H9 (cell line): ENCODE data around the gene R3HDM2. TPM values are rescaled to one million over a fixed set of nuclear protein-coding genes. Genes with fewer than 3 reads are reported as not detected.

ENCODE experiments used
- DNase-seq: peaks from one replicate; pipeline ENCODE4 v3.0.0-alpha.2; 2017
- H2AFZ ChIP-seq: one replicate; pipeline ENCODE4 v1.6.1; 2013; ENCODE audit warnings: mild to moderate bottlenecking, low read length, control low read depth, moderate library complexity
- H2AK5ac ChIP-seq: 2 replicates; pipeline ENCODE4 v1.6.1; 2013; ENCODE audit warnings: low read length, control low read depth, mixed read lengths; ENCODE audit not compliant: insufficient read length
- H2BK120ac ChIP-seq: one replicate; pipeline ENCODE4 v1.6.1; 2013; ENCODE audit warnings: low read depth, mild to moderate bottlenecking, low read length, control low read depth, inconsistent platforms; ENCODE audit not compliant: poor library complexity, severe bottlenecking
- H2BK12ac ChIP-seq: 2 replicates; pipeline ENCODE4 v1.6.1; 2013; ENCODE audit warnings: low read length, control low read depth, mixed read lengths, low read depth; ENCODE audit not compliant: insufficient read length
- H2BK15ac ChIP-seq: 2 replicates; pipeline ENCODE4 v1.6.1; 2013; ENCODE audit warnings: low read depth, low read length, control low read depth
- H2BK20ac ChIP-seq: one replicate; pipeline ENCODE4 v1.6.1; 2013; ENCODE audit warnings: low read depth, mild to moderate bottlenecking, low read length, control low read depth, inconsistent platforms; ENCODE audit not compliant: poor library complexity, severe bottlenecking
- H2BK5ac ChIP-seq: 2 replicates; pipeline ENCODE4 v1.6.1; 2013; ENCODE audit warnings: low read length, control low read depth, mixed read lengths; ENCODE audit not compliant: insufficient read length
- H3K14ac ChIP-seq: 2 replicates; pipeline ENCODE4 v1.6.1; 2013; ENCODE audit warnings: low read length, control low read depth; ENCODE audit not compliant: insufficient read depth
- H3K18ac ChIP-seq: 2 replicates; pipeline ENCODE4 v1.6.1; 2013; ENCODE audit warnings: low read depth, mild to moderate bottlenecking, mixed read lengths, low read length, control low read depth; ENCODE audit not compliant: insufficient read length
- H3K23ac ChIP-seq: 2 replicates; pipeline ENCODE4 v1.6.1; 2013; ENCODE audit warnings: low read length, control low read depth, mixed read lengths, low read depth; ENCODE audit not compliant: insufficient read length
- H3K23me2 ChIP-seq: 2 replicates; pipeline ENCODE4 v1.6.1; 2013; ENCODE audit warnings: low read depth, mild to moderate bottlenecking, mixed read lengths, low read length, control low read depth; ENCODE audit not compliant: insufficient read length, poor library complexity, severe bottlenecking
- H3K27ac ChIP-seq: 2 replicates; pipeline ENCODE4 v1.5.1; 2013; ENCODE audit warnings: low read length, control low read depth, mixed read lengths, low read depth; ENCODE audit not compliant: insufficient read length
- H3K27me3 ChIP-seq: 2 replicates; pipeline ENCODE4 v1.6.1; 2013; ENCODE audit warnings: low read length, control low read depth, inconsistent platforms; ENCODE audit not compliant: insufficient read depth
- H3K4ac ChIP-seq: 2 replicates; pipeline ENCODE4 v1.6.1; 2013; ENCODE audit warnings: low read depth, mild to moderate bottlenecking, control low read depth, inconsistent platforms, low read length, moderate library complexity
- H3K4me1 ChIP-seq: 2 replicates; pipeline ENCODE4 v1.6.1; 2013; ENCODE audit warnings: low read length, control low read depth, inconsistent platforms; ENCODE audit not compliant: insufficient read depth
- H3K4me2 ChIP-seq: 2 replicates; pipeline ENCODE4 v1.6.1; 2013; ENCODE audit warnings: low read length, control low read depth, mixed read lengths; ENCODE audit not compliant: insufficient read length, insufficient read depth
- H3K56ac ChIP-seq: 2 replicates; pipeline ENCODE4 v1.6.1; 2013; ENCODE audit warnings: low read depth, mild to moderate bottlenecking, mixed read lengths, low read length, control low read depth; ENCODE audit not compliant: insufficient read length
- H3K79me1 ChIP-seq: 2 replicates; pipeline ENCODE4 v1.6.1; 2013; ENCODE audit warnings: low read depth, mild to moderate bottlenecking, moderate library complexity, low read length, control low read depth, inconsistent platforms; ENCODE audit not compliant: insufficient read depth, poor library complexity, severe bottlenecking
- H3K79me2 ChIP-seq: 2 replicates; pipeline ENCODE4 v1.6.1; 2013; ENCODE audit warnings: low read length, control low read depth, inconsistent platforms; ENCODE audit not compliant: insufficient read depth
- H3K9ac ChIP-seq: 2 replicates; pipeline ENCODE4 v1.6.1; 2013; ENCODE audit warnings: low read length, control low read depth, mixed read lengths; ENCODE audit not compliant: insufficient read length; ENCODE audit errors: extremely low read depth
- H3K9me3 ChIP-seq: one replicate; pipeline ENCODE4 v1.6.1; 2013; ENCODE audit warnings: low read depth, low read length, inconsistent platforms; ENCODE audit not compliant: control insufficient read depth
- H3T11ph ChIP-seq: one replicate; pipeline ENCODE4 v1.6.1; 2013; ENCODE audit warnings: mild to moderate bottlenecking, low read length, control low read depth, inconsistent platforms
- H4K20me1 ChIP-seq: one replicate; pipeline ENCODE4 v1.6.1; 2013; ENCODE audit not compliant: control insufficient read depth, insufficient read length, insufficient read depth
- H4K5ac ChIP-seq: 2 replicates; pipeline ENCODE4 v1.6.1; 2013; ENCODE audit warnings: low read depth, mild to moderate bottlenecking, mixed read lengths, low read length, control low read depth; ENCODE audit not compliant: insufficient read length
- H4K8ac ChIP-seq: replicated peaks from 2 replicates; pipeline ENCODE4 v1.6.1; 2013; ENCODE audit warnings: low read length, control low read depth, mixed read lengths, low read depth; ENCODE audit not compliant: insufficient read length
- H4K91ac ChIP-seq: 2 replicates; pipeline ENCODE4 v1.6.1; 2013; ENCODE audit warnings: low read depth, mild to moderate bottlenecking, moderate library complexity, mixed read lengths, low read length, control low read depth; ENCODE audit not compliant: insufficient read length
- H3K27ac Mint-ChIP-seq, 3 experiments: 2 replicates in 2 of 3; 3 replicates in 1 of 3; pipeline ENCODE4 v1.8.0; 2020 to 2021; ENCODE audit warnings: mixed read lengths in 3 of 3, mild to moderate bottlenecking in 1 of 3, moderate library complexity in 1 of 3
- H3K27me3 Mint-ChIP-seq: 2 replicates; pipeline ENCODE4 v1.8.0; 2021; ENCODE audit warnings: low read depth, mild to moderate bottlenecking, moderate library complexity, mixed read lengths
- H3K36me3 Mint-ChIP-seq, 3 experiments: 2 replicates in 2 of 3; 3 replicates in 1 of 3; pipeline ENCODE4 v1.8.0; 2020 to 2021; ENCODE audit warnings: low read depth in 3 of 3, mixed read lengths in 3 of 3; ENCODE audit not compliant: insufficient read depth in 1 of 3
- H3K4me1 Mint-ChIP-seq, 2 experiments: 2 replicates each; pipeline ENCODE4 v1.8.0; 2020; ENCODE audit warnings: mixed read lengths in 2 of 2
- H3K4me3 Mint-ChIP-seq, 2 experiments: 2 replicates in 1 of 2; 3 replicates in 1 of 2; pipeline ENCODE4 v1.8.0; 2020 to 2021; ENCODE audit warnings: mild to moderate bottlenecking in 2 of 2, mixed read lengths in 2 of 2, moderate library complexity in 1 of 2
- H3K9me3 Mint-ChIP-seq, 2 experiments: 2 replicates in 1 of 2; 3 replicates in 1 of 2; pipeline ENCODE4 v1.8.0; 2020; ENCODE audit warnings: mild to moderate bottlenecking in 2 of 2, mixed read lengths in 2 of 2, moderate library complexity in 1 of 2
- WGBS: extraction: QIAGEN DNeasy Blood & Tissue Kit; methylation state at CpG from one replicate; pipeline ENCODE4 v1.1.7; 2013; ENCODE audit warnings: missing lambda C conversion rate, low lambda C conversion rate, mixed read lengths; ENCODE audit not compliant: insufficient read length; ENCODE audit errors: extremely low coverage; 5-methylcytosine and 5-hydroxymethylcytosine counted together
- total RNA-seq: library from RNA; stranded (reverse); gene quantifications from 2 replicates; pipeline ENCODE4 v1.2.1, GENCODE V29; 2021
- TF ChIP-seq, protein P1 (sequence below): fragments of 200-600 bp; sonication (generic); conservative IDR thresholded peaks from 3 replicates; pipeline ENCODE4 v1.8.0; 2021; ENCODE audit warnings: antibody characterized with exemption, mild to moderate bottlenecking

Gene R3HDM2
- total RNA-seq, 1 experiment from 2014 or later: 43.9 TPM

GRCh38 chr12:57456737-57457490, 26.1 kb upstream of the R3HDM2 start:
- H4K8ac ChIP-seq: no peak overlapping the region
- peak overlapping the region; percentile 84 for H3K4me2 ChIP-seq
- no peak overlapping the region for H2BK120ac ChIP-seq
- no peaks in the 10 kb centered on the region for H3K9me3 ChIP-seq
- Mint-ChIP-seq H3K27me3 (peaks cover 4% of the 10 kb centered on the region), H3K4me3 (peak overlapping the region; percentile 69 to 84), H3K27ac (peak overlapping the region in 2 of 3 experiments; percentile 24 to 79; a peak in 1 of 7 replicates), H3K36me3 (no peaks in the 10 kb centered on the region; a peak in 2 of 7 replicates), H3K4me1 (peaks cover 46 to 53% of the 10 kb centered on the region in 2 experiments), H3K9me3 (no peaks in the 10 kb centered on the region)
- H2AFZ ChIP-seq: no peak overlapping the region
- H2BK20ac ChIP-seq: no peak overlapping the region
- H4K91ac ChIP-seq: no peak overlapping the region
- H3K9ac ChIP-seq: no peak overlapping the region
- peaks cover 34% of the 10 kb centered on the region for H3K23me2 ChIP-seq
- H2BK5ac ChIP-seq: no peak overlapping the region
- H4K5ac ChIP-seq: no peak overlapping the region
- no peaks in the 10 kb centered on the region; the same call in 1 of the 2 replicates for H3K4me1 ChIP-seq
- no peaks in the 10 kb centered on the region for H3K79me2 ChIP-seq
- H2BK12ac ChIP-seq: no peak overlapping the region
- H3K14ac ChIP-seq: 0 out of 2 replicates have a peak overlapping the region, but pooled peaks have one; percentile 6
- no peaks in the 10 kb centered on the region for H3K27me3 ChIP-seq
- DNase-seq: no peak
- no peak overlapping the region for H3K4ac ChIP-seq
- no peak overlapping the region for H3K18ac ChIP-seq
- H2AK5ac ChIP-seq: no peak overlapping the region
- H3K79me1 ChIP-seq: no peaks in the 10 kb centered on the region
- H2BK15ac ChIP-seq: no peak overlapping the region
- H3K27ac ChIP-seq: no peak overlapping the region
- no peaks in the 10 kb centered on the region for H4K20me1 ChIP-seq
- H3K23ac ChIP-seq: no peak overlapping the region
- TF ChIP-seq, protein P1, sequence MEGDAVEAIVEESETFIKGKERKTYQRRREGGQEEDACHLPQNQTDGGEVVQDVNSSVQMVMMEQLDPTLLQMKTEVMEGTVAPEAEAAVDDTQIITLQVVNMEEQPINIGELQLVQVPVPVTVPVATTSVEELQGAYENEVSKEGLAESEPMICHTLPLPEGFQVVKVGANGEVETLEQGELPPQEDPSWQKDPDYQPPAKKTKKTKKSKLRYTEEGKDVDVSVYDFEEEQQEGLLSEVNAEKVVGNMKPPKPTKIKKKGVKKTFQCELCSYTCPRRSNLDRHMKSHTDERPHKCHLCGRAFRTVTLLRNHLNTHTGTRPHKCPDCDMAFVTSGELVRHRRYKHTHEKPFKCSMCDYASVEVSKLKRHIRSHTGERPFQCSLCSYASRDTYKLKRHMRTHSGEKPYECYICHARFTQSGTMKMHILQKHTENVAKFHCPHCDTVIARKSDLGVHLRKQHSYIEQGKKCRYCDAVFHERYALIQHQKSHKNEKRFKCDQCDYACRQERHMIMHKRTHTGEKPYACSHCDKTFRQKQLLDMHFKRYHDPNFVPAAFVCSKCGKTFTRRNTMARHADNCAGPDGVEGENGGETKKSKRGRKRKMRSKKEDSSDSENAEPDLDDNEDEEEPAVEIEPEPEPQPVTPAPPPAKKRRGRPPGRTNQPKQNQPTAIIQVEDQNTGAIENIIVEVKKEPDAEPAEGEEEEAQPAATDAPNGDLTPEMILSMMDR: no peak
- no CpG with 5 or more reads among the region's 6 CpGs for WGBS
- H3K56ac ChIP-seq: no peak overlapping the region
- H3T11ph ChIP-seq: no peak overlapping the region
